MM.1S (cell line): ENCODE data around the gene SNCAIP.

Experiments
- CTCF ChIP-seq: fragments of 300-600 bp; sonication (generic); IDR thresholded peaks from 2 replicates; pipeline ENCODE4 v1.5.1; 2016; ENCODE audit warnings: antibody characterized with exemption, low read length, mixed read lengths
- EZH2 ChIP-seq: fragments of 300-600 bp; sonication (generic); optimal IDR thresholded peaks from 2 replicates; pipeline ENCODE3; 2017; ENCODE audit warnings: low read depth, mild to moderate bottlenecking, antibody characterized with exemption, low read length, mixed read lengths

GRCh38 chr5:122420537-122421236 lies 108.7 kb downstream of the SNCAIP start:
- TF ChIP-seq CTCF (no peak), EZH2 (no peak)
